NCI-H1930 (cell line): ENCODE results near the gene BLMH.
"Not testable (repeated sequence)": the region's sequence is repeated elsewhere in the genome, so short reads cannot be mapped to it uniquely, and the experiment has no call there.

Experiments
- DNase-seq, 2 experiments: peaks; one replicate each; lab custom pipeline; 2025; lab: John Stamatoyannopoulos, UW

BLMH gene

DNA sequence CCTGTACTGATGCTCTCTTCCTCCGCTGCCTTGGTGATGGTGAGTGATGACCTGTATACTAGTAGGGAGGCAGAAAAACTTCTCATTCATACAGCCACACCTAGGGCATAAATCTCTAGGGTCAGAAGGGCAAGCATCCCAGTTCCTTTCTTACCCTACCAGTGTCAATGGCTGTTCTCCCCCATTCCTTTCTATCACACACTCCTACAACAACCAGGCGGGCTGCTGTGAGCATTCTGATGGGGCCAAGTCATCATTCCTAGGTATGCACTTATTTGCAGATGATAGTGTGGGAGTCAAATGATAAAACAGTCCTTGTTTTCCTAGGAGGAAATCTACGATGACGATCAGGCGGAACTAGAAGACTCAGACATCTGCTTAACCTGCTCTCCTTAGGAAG is 42.3 kb downstream of the BLMH start:
- no peak for DNase-seq

DNA sequence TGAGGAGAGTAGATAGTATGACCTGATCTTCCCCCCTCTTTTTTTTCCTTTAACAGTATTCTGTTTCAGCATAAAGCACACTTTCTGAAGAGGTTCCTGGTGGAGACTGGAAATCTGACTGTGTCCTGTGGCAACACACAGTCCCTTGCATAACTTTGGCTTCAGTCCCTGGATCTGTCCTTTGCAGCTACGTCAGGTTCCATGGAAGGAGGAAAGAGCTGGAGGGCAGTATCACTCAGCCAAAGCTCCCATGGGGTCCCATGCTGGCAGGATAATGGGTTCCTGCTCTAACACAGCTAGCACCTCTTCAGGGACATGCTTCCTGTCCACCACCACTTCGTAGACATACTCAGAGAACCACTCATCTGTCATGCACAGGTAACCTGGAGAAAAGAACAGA is 43.0 kb downstream of the BLMH start:
- no peak for DNase-seq

DNA sequence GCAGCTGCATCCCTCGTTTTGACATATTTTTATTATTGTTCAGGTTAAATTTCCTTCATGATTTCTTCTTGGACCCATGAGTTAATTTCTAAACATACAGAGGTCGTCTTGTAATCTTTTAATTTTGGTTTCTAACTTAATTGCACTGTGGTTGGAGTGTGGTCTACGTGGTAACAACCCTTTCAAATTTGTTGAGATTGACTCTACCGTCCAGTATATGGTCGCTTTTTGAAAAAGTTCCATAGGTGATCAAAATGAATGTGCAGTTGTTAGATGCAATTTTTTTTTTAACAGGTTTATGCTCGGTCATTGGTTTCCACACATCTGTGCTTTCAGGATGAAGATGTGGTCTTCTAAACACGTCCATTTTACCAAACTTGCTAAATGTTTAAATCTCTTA is 45.3 kb downstream of the BLMH start:
- DNase-seq = no peak

DNA sequence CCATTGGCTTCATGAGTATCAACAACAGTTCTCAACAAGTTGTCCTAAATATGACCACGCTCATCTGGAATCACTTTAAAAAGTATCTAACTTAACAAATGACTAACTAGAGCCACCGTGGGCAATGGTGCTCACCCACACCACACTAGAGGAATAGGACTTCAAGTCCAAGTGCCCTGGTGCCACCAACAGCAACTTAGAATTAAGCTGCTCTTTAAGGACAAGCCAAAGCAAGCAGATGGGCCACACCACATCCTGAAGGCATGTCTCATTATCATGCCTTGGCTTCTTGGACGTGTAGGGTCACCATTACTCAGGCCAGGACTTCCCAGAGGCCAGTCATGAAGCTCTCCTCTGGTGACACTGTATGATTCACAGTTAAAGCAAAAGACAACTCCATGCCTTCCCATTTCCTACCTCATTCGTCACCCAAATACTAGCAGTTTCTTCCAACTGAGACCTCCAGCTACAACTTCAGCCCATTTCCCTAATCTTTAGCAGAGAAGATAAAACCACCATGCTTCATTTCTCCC is 46.8 kb downstream of the BLMH start:
- DNase-seq = no peak

DNA sequence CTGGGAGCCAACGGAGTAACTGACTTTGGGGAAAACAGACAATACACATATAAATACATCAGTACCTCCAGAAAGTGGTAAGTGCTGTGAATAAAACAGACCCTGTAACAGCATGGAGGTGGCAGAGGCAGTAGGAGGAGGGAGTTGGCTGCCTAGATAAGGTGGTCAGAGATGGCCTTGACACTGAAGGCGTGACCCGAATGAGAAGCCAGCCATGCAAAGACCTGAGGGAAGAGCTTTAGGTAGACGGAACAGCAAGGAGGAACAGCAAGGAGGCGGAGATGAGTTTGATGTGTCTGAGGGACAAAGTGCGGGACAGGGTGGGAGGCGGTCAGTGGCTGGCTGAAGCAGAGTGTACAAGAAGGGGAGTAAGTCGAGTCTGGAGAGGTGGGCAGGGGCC is 48.2 kb downstream of the BLMH start:
- no peak for DNase-seq

DNA sequence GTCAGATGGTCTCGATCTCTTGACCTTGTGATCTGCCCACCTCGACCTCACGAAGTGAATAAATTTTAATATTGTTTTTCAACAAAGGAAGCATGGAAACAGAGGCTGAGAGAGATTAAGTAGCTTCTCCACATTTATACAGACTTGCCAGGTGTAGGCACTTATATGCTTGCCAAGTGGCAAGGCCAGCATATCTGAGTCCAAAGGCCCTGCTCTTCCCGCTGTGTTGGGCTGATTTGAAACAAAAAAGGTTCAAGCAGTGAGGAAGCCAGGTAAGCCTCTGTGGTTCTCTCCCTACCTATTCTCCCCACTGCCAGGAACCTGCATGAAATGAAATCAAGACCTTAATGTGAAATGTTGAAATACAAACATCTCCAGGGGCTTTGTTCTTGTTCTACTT is 48.7 kb downstream of the BLMH start:
- no peak for DNase-seq

DNA sequence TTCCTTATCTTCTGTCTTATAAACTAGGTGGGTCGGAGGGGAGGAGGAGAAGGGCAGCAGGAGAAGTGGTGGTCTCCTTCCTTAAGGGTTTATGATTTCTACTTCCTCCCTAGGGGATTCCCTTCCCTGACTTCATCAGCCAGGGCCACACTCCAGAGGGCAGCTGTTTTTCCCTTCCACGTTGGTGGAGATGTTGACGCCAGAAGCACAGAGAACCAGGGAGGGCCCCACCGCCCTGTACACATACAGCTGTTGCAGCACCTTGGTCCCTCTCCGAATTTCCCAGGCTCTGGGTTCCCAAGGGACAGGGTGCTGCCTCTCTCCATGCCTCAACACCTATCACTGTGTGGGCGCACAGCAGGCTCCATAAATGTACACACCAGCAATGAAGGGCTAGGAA is 50.7 kb downstream of the BLMH start:
- no peak for DNase-seq

DNA sequence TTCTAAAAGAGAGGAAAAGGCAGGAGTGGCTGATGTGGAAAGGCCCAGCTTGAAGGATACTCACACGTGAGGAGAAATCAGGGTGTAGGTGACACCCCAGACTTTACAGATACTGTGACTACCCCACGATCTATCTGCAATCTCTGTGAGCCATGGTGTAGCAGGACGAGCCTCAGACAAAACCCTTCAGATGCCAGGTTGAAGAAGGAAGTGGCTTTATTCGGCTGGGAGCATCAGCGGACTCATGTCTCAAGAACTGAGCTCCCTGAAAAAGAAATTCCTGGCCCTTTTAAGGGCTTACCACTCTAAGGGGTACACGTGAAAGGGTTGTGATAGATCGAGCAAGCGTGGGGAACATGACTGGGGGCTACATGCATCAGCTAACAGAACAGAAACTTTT is 51.6 kb downstream of the BLMH start:
- no peak for DNase-seq

DNA sequence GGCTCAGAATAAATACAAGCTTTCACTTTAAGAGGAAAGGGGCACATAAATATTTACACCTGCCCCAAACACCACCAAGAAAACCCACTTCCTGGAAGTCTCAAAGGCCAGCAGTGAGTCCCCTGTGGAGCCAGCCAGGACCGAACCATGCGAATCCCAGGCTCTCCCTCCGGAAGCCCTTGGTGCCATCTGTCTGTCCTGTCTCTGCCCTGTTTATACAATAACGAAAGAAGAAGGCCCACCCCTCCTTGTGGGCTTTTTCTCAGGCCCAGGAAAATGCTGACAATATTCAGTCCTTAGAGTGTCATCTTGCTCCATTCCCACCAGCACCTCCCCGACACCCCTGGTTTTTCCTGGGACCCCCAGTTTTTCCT is 52.7 kb downstream of the BLMH start:
- no peak for DNase-seq

DNA sequence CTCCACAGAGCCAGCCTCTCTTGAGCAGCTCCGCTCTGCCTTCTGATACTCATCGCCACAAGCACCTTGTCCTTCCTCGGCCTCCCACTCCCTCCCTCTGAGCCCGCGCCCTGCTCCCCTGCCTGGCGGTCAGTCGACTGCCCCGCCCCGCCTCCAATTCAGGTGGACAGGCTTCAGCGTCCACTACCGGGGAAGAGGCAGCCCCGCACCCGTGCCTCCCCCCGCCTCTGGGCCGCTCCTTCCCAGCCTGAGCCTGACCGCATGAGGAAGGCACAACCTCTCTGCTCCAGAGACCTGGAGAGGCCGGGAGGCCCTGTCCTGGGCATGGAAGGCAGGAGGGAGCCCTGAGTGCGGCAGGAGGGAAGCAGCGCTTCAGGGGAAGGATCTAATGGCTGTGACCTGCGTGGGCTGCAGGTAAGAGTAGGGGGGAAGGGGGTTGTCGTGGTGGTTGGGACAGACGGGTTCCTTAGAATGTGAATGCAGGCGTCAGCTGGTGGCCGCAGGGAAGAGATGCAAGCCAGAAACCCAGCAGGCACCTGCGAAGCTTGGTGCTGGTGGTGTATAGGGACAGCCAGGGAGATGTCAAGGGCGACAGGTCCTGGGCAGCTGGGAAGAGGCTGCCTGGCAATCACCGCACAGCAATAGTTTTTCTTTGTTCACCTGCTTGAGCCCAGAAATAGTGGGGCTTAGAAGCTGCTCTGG is 53.2 kb downstream of the BLMH start:
- no peak for DNase-seq

DNA sequence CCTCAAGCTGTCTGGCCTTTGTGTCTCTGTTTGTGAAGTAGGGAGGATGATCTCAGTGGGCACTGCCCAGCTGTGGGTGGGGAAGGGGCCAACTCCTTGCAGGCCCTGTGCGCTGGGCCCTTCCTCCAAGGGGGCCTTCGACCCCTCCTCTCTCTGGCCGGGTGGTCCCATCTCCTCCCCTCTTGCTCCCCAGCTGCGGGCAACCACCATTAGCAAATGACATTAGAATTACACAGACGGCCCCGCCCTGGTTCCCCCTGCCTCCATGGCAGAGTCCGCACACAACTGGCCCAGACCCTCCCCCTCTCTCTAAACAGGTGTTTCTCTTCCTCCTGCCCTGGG is 53.8 kb downstream of the BLMH start:
- DNase-seq = no peak

DNA sequence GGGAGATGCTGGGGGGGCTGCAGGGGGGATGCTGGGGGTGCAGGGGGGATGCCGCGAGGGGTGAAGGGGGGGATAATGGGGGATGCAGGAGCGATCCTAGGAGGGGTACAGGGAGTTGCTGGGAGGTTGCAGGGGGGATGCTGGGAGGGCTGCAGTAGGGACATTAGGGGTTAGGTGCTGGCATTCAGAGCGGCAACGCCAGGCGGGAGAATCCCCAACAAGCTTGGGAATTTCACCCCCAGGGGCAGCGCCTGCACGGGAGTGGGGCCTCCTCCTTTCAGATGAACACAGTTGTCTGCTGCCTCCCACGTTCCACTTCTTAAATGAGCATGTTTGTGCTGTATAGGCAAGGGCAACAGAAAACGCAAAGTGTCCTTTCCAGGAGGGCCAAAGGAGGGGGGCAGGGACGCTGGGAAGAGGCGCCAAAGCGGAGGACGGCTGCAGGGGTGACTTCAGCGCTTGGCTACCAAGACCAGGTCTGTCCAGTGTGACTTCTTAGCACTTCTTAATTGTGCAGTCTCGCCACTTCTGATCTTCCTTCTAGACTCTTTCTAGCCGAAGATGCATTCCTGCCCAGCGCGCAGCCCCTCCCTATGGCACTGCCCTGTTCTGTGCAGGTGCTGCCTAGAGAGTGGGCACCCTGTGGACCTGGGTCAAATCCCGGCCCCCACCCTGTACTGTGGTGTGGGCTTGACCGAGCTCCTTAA is 54.3 kb downstream of the BLMH start:
- no peak for DNase-seq

DNA sequence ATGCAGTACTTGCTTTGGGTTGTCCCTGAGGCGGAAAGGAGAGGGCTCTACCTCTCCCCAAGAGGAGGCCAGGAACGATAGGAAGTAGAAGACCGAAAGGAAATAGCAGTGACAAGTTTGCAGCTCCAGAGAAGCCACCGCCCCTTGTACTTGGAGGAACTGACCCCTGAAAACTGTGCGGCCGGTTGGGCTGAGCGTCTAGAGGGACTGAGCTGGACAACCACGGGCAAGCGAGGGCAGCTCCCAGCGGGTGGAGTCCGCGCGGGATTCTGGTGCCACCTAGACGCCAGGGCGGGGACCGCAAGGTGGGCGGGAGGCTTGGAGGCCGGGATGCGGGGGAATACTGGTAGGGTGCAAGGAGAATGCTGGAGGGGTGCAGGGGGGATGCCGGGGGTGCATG is 55.0 kb downstream of the BLMH start:
- peak in 1 of 2 experiments; percentile 7 for DNase-seq

DNA sequence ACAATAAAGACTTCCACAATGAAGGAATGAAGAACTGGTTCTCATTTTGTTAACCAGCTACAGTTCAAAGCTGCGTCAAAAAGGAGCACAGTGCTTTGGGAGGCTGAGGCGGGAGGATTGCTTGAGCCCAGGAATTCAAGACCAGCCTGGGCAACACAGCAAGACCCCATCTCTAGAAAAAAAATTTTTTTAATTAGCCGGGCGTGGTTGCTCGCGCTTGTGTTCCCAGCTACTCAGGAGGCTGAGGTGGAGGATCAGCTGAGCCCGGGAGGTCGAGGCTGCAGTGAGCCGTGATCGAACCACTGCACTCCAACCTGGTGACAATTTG is 55.5 kb downstream of the BLMH start:
- DNase-seq = no peak

DNA sequence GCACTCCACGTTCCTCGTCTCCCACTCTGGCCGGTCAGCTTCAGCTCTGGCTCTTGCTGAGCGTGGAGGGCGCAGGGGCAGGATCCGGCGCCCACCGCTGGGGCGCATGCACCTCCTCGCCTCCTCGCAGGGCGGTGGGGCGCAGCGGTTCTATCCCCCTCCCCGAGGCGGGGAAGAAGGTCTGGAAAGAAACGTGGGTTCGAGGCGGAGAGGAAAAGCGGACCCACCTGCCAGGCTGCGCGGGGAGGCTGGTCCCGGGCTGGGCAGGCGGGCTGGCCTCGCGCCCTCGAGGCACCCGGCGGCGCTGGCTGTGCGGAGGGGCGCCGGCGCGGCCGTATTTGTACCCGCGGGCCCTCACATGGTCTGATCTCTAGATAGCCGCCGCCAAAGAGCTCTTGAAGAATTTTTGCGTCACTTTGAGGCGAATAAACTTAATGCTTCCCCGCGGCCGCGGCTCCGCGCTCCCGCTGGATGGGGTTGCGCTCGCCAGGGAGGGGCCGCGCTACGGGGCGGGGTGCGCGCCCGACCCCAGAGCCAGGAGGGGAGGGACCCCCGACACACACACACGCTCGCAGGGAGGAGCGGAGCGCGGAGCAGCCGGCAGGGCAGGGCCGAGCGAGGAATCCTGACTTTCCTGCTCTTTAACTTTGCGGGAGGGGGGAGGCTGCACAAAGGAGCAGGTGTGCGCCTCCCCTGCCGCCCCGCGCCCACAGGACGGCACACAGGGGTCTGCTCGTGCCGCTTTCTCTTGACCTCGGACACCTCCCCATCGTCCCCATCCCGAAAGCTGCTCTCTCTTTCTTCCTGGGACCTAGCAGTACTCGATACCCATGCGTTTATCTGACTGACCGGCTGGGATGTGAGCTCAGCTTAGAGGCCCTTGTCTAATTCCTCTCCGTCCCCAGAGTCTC is 56.1 kb downstream of the BLMH start, which contains the start of gene SLC6A4:
SLC6A4 (minus strand) TSS at position 312 of the 911 bp plus-strand sequence. CDS start 13,739 bp downstream, outside the sequence.
- DNase-seq = peak in 1 of 2 experiments; percentile 6

DNA sequence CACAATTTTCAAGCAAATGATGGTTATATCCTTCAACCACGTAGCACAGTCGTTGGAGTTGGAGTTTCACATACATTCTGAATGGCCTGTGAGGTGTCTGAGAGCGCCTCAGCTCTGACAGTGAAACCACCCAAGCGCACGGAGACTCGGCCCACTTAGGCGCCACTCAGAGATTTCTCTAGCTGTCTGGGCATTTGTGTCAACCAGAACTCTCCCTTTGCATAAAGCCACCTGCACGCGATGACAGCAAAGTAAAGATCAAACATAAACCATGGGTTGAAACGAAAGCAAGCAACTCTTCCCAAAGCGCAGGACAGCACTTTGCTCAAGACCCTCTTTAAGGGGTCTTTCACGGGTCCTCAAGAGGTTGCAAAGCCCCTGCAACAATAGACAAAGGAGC is 56.8 kb downstream of the BLMH start:
- no peak for DNase-seq

DNA sequence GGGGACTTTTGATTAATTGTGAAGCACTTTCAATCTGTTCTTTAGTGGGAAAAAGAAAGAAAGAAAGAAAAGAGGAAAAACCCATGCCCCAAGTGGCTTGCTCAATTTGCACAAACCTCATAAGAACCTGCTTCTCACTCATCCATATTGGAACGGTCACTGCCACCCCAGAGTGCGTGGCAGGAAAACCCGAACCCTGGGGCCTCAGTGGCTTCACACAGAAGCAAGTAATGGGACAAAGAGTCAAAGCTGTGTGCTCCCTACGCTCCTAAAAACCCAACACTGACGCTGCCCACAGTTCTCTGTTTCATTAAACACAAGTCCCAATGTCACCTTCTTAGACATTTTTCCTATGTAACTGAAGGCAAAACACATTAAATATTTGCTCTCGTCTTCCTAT is 57.4 kb downstream of the BLMH start:
- DNase-seq = no peak

DNA sequence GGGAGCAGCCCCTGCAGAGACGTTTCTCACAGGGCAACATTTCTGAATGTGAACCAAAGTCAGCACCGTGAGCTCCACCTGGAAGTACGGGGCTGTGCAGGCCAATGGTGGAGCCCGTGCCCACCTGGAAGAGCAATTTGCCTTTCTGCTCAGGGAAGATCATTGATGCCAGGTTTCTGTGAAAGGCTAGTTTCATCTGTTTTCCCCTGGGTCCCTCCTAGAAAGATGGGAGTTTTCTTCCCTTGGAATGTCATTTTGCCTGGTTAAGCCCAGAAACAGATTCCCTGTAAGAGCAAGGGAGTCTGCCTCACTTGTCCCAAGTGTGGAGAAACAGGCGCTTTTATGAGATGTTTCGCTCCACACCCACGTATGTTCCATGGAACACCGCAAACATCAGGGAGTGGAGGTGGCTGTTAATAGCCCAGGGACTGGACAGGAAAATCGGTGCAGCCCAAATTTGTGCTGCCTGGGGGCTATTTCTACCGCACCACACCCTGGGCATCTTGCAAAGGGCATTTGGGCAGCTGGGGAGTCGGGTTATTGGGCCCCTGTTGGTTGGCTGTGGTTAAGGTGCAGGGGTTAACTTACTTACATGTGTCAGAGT is 58.8 kb downstream of the BLMH start:
- no peak for DNase-seq

DNA sequence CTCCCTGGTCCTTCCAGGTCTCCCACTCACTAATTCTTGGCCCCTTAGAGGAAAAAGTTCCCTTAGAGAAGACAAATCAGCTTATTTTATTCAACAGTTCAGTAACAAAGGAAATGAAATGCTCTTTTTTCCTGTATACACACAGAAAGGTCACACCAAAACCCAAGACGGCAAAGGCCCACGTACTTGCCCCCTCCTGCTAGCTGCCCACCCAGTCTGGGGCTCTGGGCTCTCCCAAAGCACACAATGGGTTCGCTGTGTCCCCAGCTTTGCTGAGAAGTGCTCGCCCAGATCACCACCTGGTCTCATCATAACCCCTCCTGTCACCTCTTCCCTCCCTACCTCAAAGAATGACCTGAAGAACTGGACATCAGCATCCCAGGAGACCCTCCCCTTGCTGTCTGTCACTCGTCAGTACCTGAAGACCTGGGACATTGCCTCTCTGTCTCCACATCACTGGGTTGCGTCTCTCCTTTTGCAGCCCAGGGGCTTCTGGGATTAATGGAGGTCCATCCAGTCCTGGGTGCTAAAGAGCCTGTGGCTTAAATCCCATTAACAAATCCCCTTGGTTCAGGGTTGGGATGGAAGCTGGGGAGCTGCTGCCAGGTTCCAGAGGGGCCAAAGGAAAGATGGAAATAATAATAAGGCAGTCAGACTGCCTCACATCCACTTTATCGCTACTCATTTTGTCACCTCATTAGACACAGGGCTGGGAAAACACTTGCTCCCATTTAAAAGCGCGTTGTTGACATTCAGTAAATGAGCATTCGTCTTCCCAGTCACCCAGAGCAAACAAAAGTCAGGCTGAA is 59.5 kb downstream of the BLMH start:
- DNase-seq = no peak

DNA sequence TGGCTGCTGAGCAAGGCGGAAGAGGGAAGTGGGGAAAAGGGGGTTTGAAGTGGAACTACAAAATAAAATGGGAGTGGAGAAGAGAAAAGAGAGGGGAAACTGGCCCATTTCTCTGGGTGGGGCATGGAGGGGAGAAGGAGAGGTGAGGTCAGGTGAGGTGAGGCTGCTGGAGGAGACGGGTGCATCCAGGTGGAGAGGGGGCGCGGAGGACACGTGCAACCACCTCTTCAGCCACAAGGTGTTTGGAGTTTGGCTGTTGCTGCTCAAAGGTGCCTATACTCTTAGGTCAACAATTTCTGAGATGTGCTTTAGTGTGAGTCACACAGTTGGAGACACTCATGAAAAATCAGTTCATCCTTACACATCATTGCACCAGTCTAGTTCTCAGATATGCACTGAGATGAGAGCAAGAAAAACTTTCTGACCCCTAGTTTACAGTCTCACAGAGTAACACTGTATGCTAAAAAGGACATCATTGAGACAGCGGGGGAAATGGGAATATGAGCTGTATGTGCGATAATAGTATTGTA is 61.1 kb downstream of the BLMH start:
- no peak for DNase-seq

DNA sequence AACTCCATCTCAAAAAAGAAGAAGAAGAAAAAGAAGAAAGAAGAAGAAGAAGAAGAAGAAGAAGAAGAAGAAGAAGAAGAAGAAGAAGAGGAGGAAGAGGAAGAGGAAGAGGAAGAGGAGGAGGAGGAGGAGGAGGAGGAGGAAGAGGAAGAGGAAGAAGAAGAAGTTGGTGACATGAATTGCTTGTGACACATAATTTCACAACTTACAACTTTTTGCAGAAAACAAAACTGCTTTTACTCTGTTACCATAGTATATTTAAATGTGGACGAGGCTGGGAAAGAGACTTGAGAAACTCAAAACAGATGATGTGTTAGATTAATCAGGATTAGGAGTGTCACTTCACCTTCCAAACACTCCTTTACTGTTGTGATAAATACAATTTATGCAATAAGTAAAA is 61.7 kb downstream of the BLMH start:
- not testable (repeated sequence) for DNase-seq
